Neural progenitor cell (in vitro differentiated cells): ENCODE data around the gene PEX11G. TPM values are rescaled to one million over a fixed set of nuclear protein-coding genes. Genes with fewer than 3 reads are reported as not detected.

ENCODE experiments used
- DNase-seq: peaks from one replicate; pipeline ENCODE4 v3.0.0-alpha.2; 2016; ENCODE audit warnings: low spot score
- H2AFZ ChIP-seq: fragments of 200-600 bp; sonication (generic); replicated peaks from 2 replicates; pipeline ENCODE4 v1.6.1; 2016; ENCODE audit warnings: antibody characterized with exemption
- H3F3A ChIP-seq: fragments of 200-600 bp; sonication (generic); 2 replicates; pipeline ENCODE4 v1.6.1; 2016; ENCODE audit warnings: antibody characterized with exemption, low read depth
- H3K27ac ChIP-seq: fragments of 200-600 bp; sonication (generic); 2 replicates; pipeline ENCODE4 v1.5.1; 2016; ENCODE audit warnings: mild to moderate bottlenecking
- H3K27me3 ChIP-seq: fragments of 200-600 bp; sonication (generic); 2 replicates; pipeline ENCODE4 v1.6.1; 2016; ENCODE audit warnings: mild to moderate bottlenecking, moderate library complexity
- H3K36me3 ChIP-seq: fragments of 200-600 bp; sonication (generic); 2 replicates; pipeline ENCODE4 v1.5.1; 2016
- H3K4me1 ChIP-seq: fragments of 200-600 bp; sonication (generic); 2 replicates; pipeline ENCODE4 v1.6.1; 2016; ENCODE audit warnings: mixed run types
- H3K4me2 ChIP-seq: fragments of 200-600 bp; sonication (generic); 2 replicates; pipeline ENCODE4 v1.6.1; 2016
- H3K4me3 ChIP-seq: fragments of 200-600 bp; sonication (generic); 2 replicates; pipeline ENCODE4 v1.5.1; 2016
- H3K79me2 ChIP-seq: fragments of 200-600 bp; sonication (generic); 2 replicates; pipeline ENCODE4 v1.6.1; 2016; ENCODE audit warnings: low read depth
- H3K9ac ChIP-seq: fragments of 200-600 bp; sonication (generic); 2 replicates; pipeline ENCODE4 v1.6.1; 2016
- H3K9me3 ChIP-seq: fragments of 200-600 bp; sonication (generic); 2 replicates; pipeline ENCODE4 v1.5.1; 2016; ENCODE audit warnings: low read depth
- H4K20me1 ChIP-seq: fragments of 200-600 bp; sonication (generic); 2 replicates; pipeline ENCODE4 v1.6.1; 2016; ENCODE audit warnings: low read depth
- H3K27ac Mint-ChIP-seq: 3 replicates; pipeline ENCODE4 v1.8.0; 2021; ENCODE audit warnings: mixed read lengths
- H3K27me3 Mint-ChIP-seq: 2 replicates; pipeline ENCODE4 v1.8.0; 2022; ENCODE audit warnings: low read depth, mild to moderate bottlenecking, inconsistent platforms, moderate library complexity, mixed read lengths; ENCODE audit not compliant: insufficient read depth
- H3K36me3 Mint-ChIP-seq: 3 replicates; pipeline ENCODE4 v1.8.0; 2021; ENCODE audit warnings: mixed read lengths
- H3K4me1 Mint-ChIP-seq: 3 replicates; pipeline ENCODE4 v1.8.0; 2021; ENCODE audit warnings: mixed read lengths
- H3K4me3 Mint-ChIP-seq: 3 replicates; pipeline ENCODE4 v1.8.0; 2021; ENCODE audit warnings: mild to moderate bottlenecking, moderate library complexity, mixed read lengths
- H3K9me3 Mint-ChIP-seq: 3 replicates; pipeline ENCODE4 v1.8.0; 2020; ENCODE audit warnings: mixed read lengths
- CTCF ChIP-seq: fragments of 200-600 bp; sonication (generic); IDR thresholded peaks from 2 replicates; pipeline ENCODE4 v1.5.1; 2017; ENCODE audit warnings: antibody characterized with exemption, mild to moderate bottlenecking
- EZH2 ChIP-seq: fragments of 200-600 bp; sonication (generic); IDR thresholded peaks from 2 replicates; pipeline ENCODE4 v1.6.1; 2017; ENCODE audit warnings: antibody characterized with exemption, mild to moderate bottlenecking, moderate library complexity
- EZH2phosphoT487 ChIP-seq: fragments of 200-600 bp; sonication (generic); IDR thresholded peaks from 2 replicates; pipeline ENCODE4 v1.6.1; 2017; ENCODE audit warnings: antibody characterized with exemption
- total RNA-seq: library from RNA; depleted of rRNA; stranded (reverse); fragments of >200 nt; gene quantifications from 2 replicates; pipeline ENCODE4 v1.2.3, GENCODE V29; 2015; ENCODE audit warnings: low replicate concordance

Gene PEX11G
- total RNA-seq, 1 donor from 2014 or later, result 1.0 TPM

- Histone ChIP-seq H2AFZ (no peak overlapping the region), H3K27ac (no peak overlapping the region), H3K9me3 (no peaks in the 10 kb centered on the region), H3K9ac (no peak overlapping the region), H3K4me1 (no peaks in the 10 kb centered on the region), H3K4me3 (no peak overlapping the region), H3K79me2 (no peaks in the 10 kb centered on the region), H3K27me3 (no peaks in the 10 kb centered on the region), H4K20me1 (no peaks in the 10 kb centered on the region), H3K4me2 (no peak overlapping the region), H3F3A (no peaks in the 10 kb centered on the region), H3K36me3 (no peaks in the 10 kb centered on the region)
- H3K9me3 Mint-ChIP-seq, result peaks cover 7% of the 10 kb centered on the region
- DNase-seq, result no peak
- no peaks in the 10 kb centered on the region for H3K4me1 Mint-ChIP-seq
- H3K27ac Mint-ChIP-seq, result no peak overlapping the region
- TF ChIP-seq CTCF, result no peak
- no peak for TF ChIP-seq EZH2
- TF ChIP-seq EZH2phosphoT487, result no peak
- H3K4me3 Mint-ChIP-seq, result no peak overlapping the region
- peaks cover 19% of the 10 kb centered on the region for H3K36me3 Mint-ChIP-seq
- no peaks in the 10 kb centered on the region for H3K27me3 Mint-ChIP-seq
These were observed 28.3 kb downstream of the PEX11G start for GRCh38 chr19:7460562-7460966.

- Histone ChIP-seq H3K9me3 (no peaks in the 10 kb centered on the region), H3K4me2 (no peak overlapping the region), H3K79me2 (no peaks in the 10 kb centered on the region), H3K4me3 (no peak overlapping the region), H4K20me1 (no peaks in the 10 kb centered on the region), H2AFZ (no peak overlapping the region), H3F3A (no peaks in the 10 kb centered on the region), H3K27me3 (no peaks in the 10 kb centered on the region), H3K27ac (no peak overlapping the region), H3K4me1 (no peaks in the 10 kb centered on the region), H3K36me3 (no peaks in the 10 kb centered on the region), H3K9ac (no peak overlapping the region)
- DNase-seq, result no peak
- H3K4me3 Mint-ChIP-seq, result no peak overlapping the region
- no peaks in the 10 kb centered on the region for H3K4me1 Mint-ChIP-seq
- peaks cover 13% of the 10 kb centered on the region for H3K9me3 Mint-ChIP-seq
- peaks cover 26% of the 10 kb centered on the region for H3K36me3 Mint-ChIP-seq
- no peaks in the 10 kb centered on the region for H3K27me3 Mint-ChIP-seq
- H3K27ac Mint-ChIP-seq, result no peak overlapping the region
- TF ChIP-seq CTCF, result no peak
These were observed 29.1 kb downstream of the PEX11G start for GRCh38 chr19:7459773-7460172.

DNA sequence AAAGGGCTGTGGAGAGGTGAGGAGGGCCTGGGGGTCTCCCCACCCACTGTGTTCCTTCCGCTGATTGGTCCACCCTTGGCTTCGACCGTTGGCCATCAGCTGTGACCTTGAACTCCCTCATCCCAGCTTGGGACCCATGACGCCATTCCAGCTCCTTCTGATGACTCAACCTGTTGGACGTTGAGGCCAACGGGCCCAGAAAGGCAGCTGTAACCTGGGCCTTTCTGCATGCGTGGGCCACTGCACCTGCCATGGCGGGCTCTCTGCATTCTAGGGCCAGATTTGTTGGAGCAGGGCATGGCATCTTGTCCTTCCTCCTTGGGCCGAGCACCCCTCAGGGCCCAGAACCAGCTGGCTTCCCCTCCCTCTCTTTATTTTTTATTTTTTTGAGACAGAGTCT lies 30.2 kb downstream of the PEX11G start:
- Histone ChIP-seq H3K9ac (no peak overlapping the region), H2AFZ (no peak overlapping the region), H3K4me3 (no peak overlapping the region), H3K4me2 (no peak overlapping the region), H4K20me1 (no peaks in the 10 kb centered on the region), H3K9me3 (no peaks in the 10 kb centered on the region), H3K27me3 (no peaks in the 10 kb centered on the region), H3K27ac (no peak overlapping the region), H3F3A (no peaks in the 10 kb centered on the region), H3K4me1 (no peaks in the 10 kb centered on the region), H3K36me3 (peaks cover under 1% of the 10 kb centered on the region), H3K79me2 (no peaks in the 10 kb centered on the region)
- Mint-ChIP-seq H3K27ac (no peak overlapping the region), H3K4me3 (no peak overlapping the region), H3K36me3 (peaks cover 35% of the 10 kb centered on the region), H3K4me1 (no peaks in the 10 kb centered on the region), H3K9me3 (peaks cover 18% of the 10 kb centered on the region), H3K27me3 (peaks cover 5% of the 10 kb centered on the region)
- no peak for DNase-seq
- TF ChIP-seq EZH2, result no peak
- TF ChIP-seq EZH2phosphoT487, result no peak
- TF ChIP-seq CTCF, result no peak
